ENCODE measurements around the gene TPRA1.

Gene TPRA1

DNA sequence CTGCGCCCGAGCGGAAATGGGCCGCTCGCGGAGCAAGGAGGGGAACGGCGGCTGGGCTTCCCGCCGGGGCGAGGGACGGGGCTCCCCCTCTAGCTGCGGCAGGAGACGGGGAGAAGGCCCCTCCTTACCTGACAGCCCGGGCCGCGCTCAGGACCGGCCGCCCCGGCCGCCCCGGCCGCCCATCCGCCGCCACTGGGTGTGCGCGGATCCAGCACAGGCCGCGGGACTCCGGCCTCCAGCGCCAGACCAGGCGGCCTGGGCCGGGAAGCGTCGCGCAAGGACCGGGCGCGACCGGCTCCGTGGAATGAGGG, 296 bp downstream of the TPRA1 start:
- DNase-seq (ENCODE audit: low spot score), result no peak

GRCh38 chr3:127589600-127590281, 792 bp downstream of the TPRA1 start:
- DNase-seq (ENCODE audit: low spot score), result no peak

DNA sequence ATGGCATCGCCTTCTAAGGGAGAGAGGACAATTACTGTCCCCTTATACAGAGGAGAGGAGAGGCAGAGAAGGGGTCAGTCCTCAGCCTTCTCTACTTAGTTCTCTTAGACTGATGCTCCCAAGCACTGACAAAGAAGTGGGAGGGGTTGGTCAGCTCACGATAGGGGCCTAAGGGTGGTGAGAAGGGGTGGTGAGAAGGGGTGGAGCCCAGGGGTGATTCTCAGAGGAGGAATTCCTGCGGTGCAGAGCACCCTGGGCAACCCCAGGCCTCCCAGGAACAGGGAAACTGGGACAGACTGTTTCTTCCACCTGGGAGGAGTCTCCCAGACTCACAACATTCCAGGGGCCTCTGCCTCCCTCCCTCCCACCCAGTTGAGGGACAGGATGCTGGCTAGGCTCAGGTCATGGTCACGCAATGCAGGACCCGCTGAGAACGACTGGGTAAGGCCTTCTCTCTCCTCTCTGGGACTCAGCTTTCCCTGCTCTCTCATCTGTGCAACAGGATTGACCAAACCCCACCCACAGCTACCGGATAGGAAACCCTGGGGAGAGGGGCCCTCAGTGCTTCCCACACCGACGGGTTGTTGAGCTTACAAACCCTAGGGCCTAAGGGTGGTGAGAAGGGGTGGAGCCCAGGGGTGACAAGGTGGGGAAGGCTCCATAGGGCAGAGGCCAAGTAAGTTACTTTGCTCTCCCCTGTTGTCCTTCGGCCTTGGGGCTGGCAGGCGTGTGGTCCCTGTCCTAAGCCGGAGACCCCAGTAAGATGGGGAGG, 1.5 kb downstream of the TPRA1 start:
- DNase-seq (ENCODE audit: low spot score), result no peak

- no peak for DNase-seq (ENCODE audit: low spot score)
Observed at GRCh38 chr3:127587876-127588275, 2.7 kb downstream of the TPRA1 start.

DNA sequence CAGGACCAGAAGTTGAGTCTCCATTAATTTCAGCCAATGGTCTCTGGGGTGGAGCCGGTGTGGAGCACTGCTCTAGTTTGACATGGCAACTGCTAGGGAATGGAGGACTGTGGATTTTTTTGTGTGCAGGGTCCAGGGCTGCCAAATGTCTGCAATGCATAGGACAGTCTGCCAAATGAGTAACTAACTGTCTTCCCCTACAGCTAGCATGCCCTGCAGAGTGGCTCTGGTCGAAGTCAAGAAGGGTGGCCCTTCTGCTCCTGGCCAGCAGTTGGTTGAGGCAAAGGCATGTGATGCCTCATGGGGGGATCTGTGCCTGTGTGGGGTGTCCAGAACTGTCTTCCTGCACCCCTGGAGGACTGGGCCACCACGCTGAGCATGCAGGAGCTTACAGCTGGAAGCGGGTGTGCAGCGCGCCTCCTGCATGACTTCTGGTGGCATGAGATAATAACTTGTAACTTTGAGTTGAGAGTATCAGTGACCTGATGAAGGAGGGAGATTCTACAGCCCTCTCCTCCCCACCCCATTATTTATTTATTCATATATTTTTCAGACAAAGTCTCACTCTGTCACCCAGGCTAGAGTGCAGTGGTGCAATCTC, 4.6 kb downstream of the TPRA1 start:
- DNase-seq (ENCODE audit: low spot score), result no peak

DNA sequence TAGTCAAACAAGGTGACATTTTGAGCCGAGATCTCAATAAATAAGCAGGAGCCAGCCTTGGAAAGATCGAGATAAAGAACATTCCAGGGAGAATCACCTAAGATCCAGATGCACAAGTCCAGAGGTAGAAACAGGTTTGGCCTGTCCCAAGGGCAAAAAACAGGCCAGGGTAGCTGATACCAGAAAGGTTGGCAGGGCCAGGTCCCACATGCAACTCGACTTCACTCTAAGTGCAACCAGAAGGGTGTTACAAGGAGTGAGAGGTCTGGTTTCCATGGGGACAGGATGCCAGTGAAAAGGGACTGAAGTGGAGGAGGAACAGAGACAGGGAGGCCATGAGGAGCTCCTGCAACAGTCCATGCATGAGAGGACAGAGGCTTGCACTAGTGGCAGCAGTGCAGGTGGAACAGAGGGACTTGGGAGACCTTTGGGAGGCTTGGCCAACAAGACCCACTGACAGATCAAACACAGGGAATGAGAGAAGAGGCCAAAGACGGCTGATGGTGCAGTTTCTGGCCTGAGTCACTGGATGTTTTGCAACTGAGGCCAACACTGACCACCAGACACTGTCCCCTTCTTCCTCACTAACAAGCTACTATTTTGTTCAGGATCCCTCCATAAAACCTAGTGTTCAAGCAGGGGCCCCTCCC, 5.2 kb downstream of the TPRA1 start:
- DNase-seq (ENCODE audit: low spot score), result no peak

- DNase-seq (ENCODE audit: low spot score), result no peak
Observed at GRCh38 chr3:127584734-127585133, 5.8 kb downstream of the TPRA1 start.

- DNase-seq (ENCODE audit: low spot score), result no peak
Observed at GRCh38 chr3:127580327-127581060, 10.0 kb downstream of the TPRA1 start.

GRCh38 chr3:127578802-127579201, 11.7 kb downstream of the TPRA1 start:
- no peak for DNase-seq (ENCODE audit: low spot score)

DNA sequence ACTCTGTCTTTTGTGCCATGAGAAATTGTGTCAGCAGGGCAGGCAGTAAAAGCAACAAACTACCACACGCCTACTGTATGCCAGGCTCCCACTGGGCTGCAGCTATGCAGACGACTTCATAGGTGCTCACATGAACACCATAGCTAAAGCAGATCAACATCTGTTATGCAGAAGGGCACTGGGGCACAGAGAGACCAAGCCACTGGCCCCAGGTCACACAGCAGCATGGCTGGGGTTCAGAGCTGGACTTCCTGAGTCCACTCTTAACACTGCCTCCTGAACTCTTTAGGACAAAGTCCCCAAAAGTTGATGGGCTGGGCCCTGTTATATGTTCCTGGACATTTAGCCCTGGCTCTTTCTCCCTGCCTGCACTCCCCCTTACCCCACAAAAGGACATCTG, 12.4 kb downstream of the TPRA1 start:
- DNase-seq (ENCODE audit: low spot score), result no peak

GRCh38 chr3:127577448-127577847, 13.1 kb downstream of the TPRA1 start:
- DNase-seq (ENCODE audit: low spot score), result no peak

DNA sequence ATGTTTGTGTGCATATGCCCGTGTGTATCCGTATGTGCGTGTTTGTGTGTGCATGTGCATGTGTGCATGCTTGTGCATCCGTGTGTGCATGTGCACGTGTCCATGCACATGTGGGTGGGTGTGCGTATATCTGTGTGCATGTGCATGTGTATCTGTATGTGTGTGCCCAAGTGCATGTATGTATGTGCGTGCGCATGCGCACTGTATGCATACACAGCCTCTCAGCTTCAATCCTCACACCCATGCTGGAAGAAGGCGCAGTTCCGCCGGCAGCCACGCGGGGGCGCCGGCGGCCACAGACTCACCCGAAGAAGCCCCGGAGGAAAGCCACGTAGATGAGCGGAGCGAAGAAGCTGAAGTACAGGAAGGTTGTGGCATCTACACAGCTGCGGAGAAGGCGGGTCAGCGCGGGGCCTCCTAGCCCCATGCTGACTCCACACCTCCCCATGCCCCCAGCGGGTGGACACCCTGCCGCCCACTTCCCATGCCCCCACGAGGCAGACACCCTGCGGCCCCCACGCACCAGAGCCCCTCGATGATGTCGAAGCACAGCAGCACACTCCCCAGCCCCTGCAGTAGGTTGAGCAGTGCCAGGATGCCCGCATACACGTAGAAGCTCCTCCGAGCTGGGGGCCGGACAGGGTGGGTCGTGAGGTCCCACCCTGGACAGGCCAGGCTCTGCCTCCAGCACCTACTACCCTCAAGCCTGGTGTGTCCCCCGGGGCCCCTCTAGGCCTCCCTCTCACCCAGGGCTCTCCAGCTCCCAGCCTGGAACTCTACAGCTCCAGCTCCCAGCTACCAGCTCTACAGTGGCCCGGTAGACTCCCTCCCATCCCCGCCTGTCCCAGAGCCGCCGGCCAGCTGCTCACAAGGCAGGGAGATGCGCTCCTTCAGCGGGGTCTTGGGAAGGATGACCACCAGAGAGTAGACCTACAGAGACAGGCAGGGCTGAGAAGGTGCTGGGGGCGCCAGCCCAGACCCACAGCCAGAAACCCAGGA, 15.4 kb downstream of the TPRA1 start:
- peak; percentile 87 for DNase-seq (ENCODE audit: low spot score)

DNA sequence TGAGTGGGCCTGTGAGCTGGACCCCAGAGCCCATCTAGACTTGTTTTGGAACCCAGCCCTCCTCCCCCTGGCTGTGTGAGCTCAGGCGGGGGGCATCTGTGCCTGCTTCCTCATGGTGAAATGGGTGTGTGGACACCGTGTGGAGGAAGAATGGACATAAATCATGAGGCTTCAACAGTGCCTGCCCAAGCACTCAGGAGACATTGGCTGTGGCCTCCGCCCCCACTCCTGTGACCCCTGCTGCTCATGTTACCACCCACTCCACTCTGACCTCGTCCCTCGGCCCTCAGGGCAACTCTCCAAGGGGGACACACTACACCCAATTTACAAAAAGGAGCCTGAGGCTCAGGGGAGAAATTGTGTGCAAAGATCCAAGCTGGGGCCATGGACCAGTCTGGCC, 16.6 kb downstream of the TPRA1 start:
- no peak for DNase-seq (ENCODE audit: low spot score)

- no peak for DNase-seq (ENCODE audit: low spot score)
Observed at GRCh38 chr3:127573401-127573800, 17.1 kb downstream of the TPRA1 start.

DNA sequence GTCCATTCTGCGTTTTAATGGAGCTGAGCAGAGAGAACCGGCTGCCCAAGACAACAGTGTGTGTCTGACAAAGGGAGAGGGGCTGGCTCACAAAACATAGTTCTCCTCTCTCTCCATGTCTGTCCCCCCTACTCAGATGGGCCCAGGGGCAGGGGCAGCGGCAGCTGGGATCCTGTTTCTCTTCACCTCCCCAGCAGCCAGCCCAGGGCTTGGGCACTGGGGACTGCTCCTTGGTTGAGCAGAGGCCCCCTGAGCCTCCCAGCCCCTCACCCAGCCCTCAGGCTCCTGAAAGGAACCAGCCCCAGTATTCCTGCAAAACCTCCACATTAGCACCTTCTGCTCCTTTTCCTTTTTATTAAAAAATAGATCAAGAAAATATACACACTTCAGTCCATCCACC, 17.8 kb downstream of the TPRA1 start:
- no peak for DNase-seq (ENCODE audit: low spot score)

GRCh38 chr3:127572186-127572585, 18.3 kb downstream of the TPRA1 start:
- DNase-seq (ENCODE audit: low spot score), result no peak

GRCh38 chr3:127570520-127570919, 20.0 kb downstream of the TPRA1 start:
- no peak for DNase-seq (ENCODE audit: low spot score)

GRCh38 chr3:127569160-127569559, 21.4 kb downstream of the TPRA1 start:
- DNase-seq (ENCODE audit: low spot score), result no peak

DNA sequence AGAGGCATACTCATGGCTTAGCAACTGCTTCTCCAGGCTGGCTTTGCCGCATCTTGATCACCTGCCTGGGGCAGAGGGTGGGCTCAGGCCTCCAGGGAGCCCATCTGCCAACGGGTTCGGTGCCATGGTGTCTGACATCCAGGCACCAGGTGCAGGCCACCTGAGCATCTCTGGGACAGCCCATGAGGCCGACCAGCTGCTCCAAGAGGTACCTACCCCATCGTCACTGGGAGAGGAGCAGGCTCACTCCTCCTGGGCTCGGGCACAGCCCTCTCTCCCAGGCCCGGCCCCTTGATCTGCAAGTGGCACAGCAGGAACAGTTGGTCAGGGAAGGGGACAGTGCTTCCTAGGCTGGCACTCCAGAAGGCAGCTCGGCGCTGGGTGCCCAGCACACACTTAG, 21.9 kb downstream of the TPRA1 start:
- no peak for DNase-seq (ENCODE audit: low spot score)

DNA sequence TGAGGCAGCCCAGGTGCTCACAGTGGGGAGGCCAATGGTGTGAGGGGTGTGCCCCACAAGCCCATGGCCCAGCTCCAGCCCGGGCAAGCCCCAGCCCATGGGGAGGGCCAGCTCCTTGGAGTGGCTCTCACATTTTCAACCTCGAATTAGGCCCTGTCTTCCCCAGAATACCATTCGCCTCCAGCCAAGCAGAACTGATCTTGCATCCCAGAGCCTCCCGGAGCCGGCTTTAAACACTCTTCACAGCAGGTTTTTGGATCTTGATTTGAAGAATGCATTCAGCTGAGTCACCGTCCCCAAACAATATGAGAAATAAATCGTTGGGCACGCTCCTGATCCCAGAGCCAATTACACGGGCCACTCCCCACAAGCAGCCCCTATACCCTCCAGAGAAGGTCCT, 23.7 kb downstream of the TPRA1 start:
- no peak for DNase-seq (ENCODE audit: low spot score)

- no peak for DNase-seq (ENCODE audit: low spot score)
Observed at GRCh38 chr3:127565711-127566110, 24.8 kb downstream of the TPRA1 start.

Data from putamen (tissue), 1 donor.